Liver (tissue), 9 donors: ENCODE data around the gene SLC26A1. TPM values are rescaled to one million over a fixed set of nuclear protein-coding genes. Genes with fewer than 3 reads are reported as not detected.

Source experiments
- DNase-seq: peaks from one replicate; pipeline ENCODE4 v3.0.0-alpha.2; 2017; ENCODE audit warnings: low spot score
- H3K27ac ChIP-seq, 2 donors: one replicate each; pipeline ENCODE4 v1.7.0; 2013; ENCODE audit warnings: inconsistent platforms in 2 of 2, low read length in 2 of 2, control low read depth in 1 of 2, low read depth in 1 of 2, mild to moderate bottlenecking in 1 of 2
- H3K27me3 ChIP-seq, 4 donors: one replicate each; pipeline versions ENCODE4 v1.6.1 to v1.7.0; 2013; ENCODE audit warnings: low read length in 3 of 4, inconsistent platforms in 1 of 4, mild to moderate bottlenecking in 1 of 4, moderate library complexity in 1 of 4; ENCODE audit not compliant: control insufficient read depth in 4 of 4, insufficient read depth in 4 of 4
- H3K36me3 ChIP-seq, 4 donors: one replicate each; pipeline versions ENCODE4 v1.6.1 to v1.7.0; 2013; ENCODE audit warnings: low read length in 3 of 4, mild to moderate bottlenecking in 3 of 4, low read depth in 1 of 4, moderate library complexity in 1 of 4; ENCODE audit not compliant: control insufficient read depth in 4 of 4, insufficient read depth in 3 of 4
- H3K4me1 ChIP-seq, 4 donors: one replicate each; pipeline versions ENCODE4 v1.6.1 to v1.7.0; 2013; ENCODE audit warnings: low read length in 3 of 4, mild to moderate bottlenecking in 3 of 4, moderate library complexity in 1 of 4; ENCODE audit not compliant: control insufficient read depth in 4 of 4, insufficient read depth in 4 of 4
- H3K4me3 ChIP-seq, 3 donors: one replicate each; pipeline versions ENCODE4 v1.6.1 to v1.7.0; 2013; ENCODE audit warnings: low read length in 3 of 3, control low read depth in 1 of 3, low read depth in 1 of 3, mild to moderate bottlenecking in 1 of 3
- H3K9ac ChIP-seq, 2 donors: one replicate each; pipeline ENCODE4 v1.7.0; 2013; ENCODE audit warnings: low read length in 2 of 2, mild to moderate bottlenecking in 2 of 2, moderate library complexity in 2 of 2, control low read depth in 1 of 2, low read depth in 1 of 2
- H3K9me3 ChIP-seq, 4 donors: one replicate each; pipeline versions ENCODE4 v1.6.1 to v1.7.0; 2013; ENCODE audit warnings: low read length in 3 of 4; ENCODE audit not compliant: control insufficient read depth in 4 of 4
- CTCF ChIP-seq: fragments of 150-350 bp; IDR thresholded peaks from 2 replicates; pipeline ENCODE4 v1.5.1; 2017; ENCODE audit warnings: improper control_type of control experiment, low read depth, low read length; ENCODE audit not compliant: missing input control
- EGR1 ChIP-seq, 2 donors: IDR thresholded peaks; 2 replicates each; pipeline ENCODE4 v1.6.1; 2016 to 2018; ENCODE audit warnings: antibody characterized with exemption in 2 of 2, low read depth in 2 of 2
- FOXA1 ChIP-seq: IDR thresholded peaks from 2 replicates; pipeline ENCODE4 v1.6.1; 2016; ENCODE audit warnings: antibody characterized with exemption
- FOXA2 ChIP-seq: IDR thresholded peaks from 2 replicates; pipeline ENCODE4 v1.6.1; 2016; ENCODE audit warnings: antibody characterized with exemption
- GABPA ChIP-seq, 2 donors: IDR thresholded peaks in 1 of 2; conservative IDR thresholded peaks in 1 of 2; 2 replicates each; pipeline ENCODE4 v1.6.1; 2016; ENCODE audit warnings: antibody characterized with exemption in 2 of 2, mild to moderate bottlenecking in 1 of 2, moderate library complexity in 1 of 2
- HNF4A ChIP-seq, 2 donors: conservative IDR thresholded peaks; 2 replicates each; pipeline ENCODE4 v1.6.1; 2016; ENCODE audit warnings: antibody characterized with exemption in 2 of 2, mild to moderate bottlenecking in 2 of 2
- HNF4G ChIP-seq: IDR thresholded peaks from 2 replicates; pipeline ENCODE4 v1.6.1; 2016; ENCODE audit warnings: antibody characterized with exemption
- JUND ChIP-seq, 2 donors: IDR thresholded peaks; 2 replicates each; pipeline ENCODE4 v1.6.1; 2016; ENCODE audit warnings: antibody characterized with exemption in 2 of 2
- NR2F2 ChIP-seq: IDR thresholded peaks from 2 replicates; pipeline ENCODE4 v1.6.1; 2016; ENCODE audit warnings: antibody characterized with exemption
- RAD21 ChIP-seq, 2 donors: IDR thresholded peaks; 2 replicates each; pipeline ENCODE4 v1.6.1; 2016; ENCODE audit warnings: antibody characterized with exemption in 2 of 2, mild to moderate bottlenecking in 2 of 2
- REST ChIP-seq: IDR thresholded peaks from 2 replicates; pipeline ENCODE4 v1.6.1; 2016; ENCODE audit warnings: antibody characterized with exemption, mild to moderate bottlenecking
- RXRA ChIP-seq, 2 donors: IDR thresholded peaks; 2 replicates each; pipeline ENCODE4 v1.6.1; 2017 to 2018; ENCODE audit warnings: antibody characterized with exemption in 2 of 2, mild to moderate bottlenecking in 1 of 2
- SP1 ChIP-seq: IDR thresholded peaks from 2 replicates; pipeline ENCODE4 v1.6.1; 2018; ENCODE audit warnings: antibody characterized with exemption, mild to moderate bottlenecking
- TAF1 ChIP-seq: conservative IDR thresholded peaks from 2 replicates; pipeline ENCODE4 v1.6.1; 2016; ENCODE audit warnings: antibody characterized with exemption, mild to moderate bottlenecking
- YY1 ChIP-seq: IDR thresholded peaks from 2 replicates; pipeline ENCODE4 v1.6.1; 2016; ENCODE audit warnings: antibody characterized with exemption, mild to moderate bottlenecking
- WGBS: extraction: QIAGEN DNeasy Blood & Tissue Kit; methylation state at CpG from one replicate; pipeline ENCODE4 v1.1.7; 2013; 5-methylcytosine and 5-hydroxymethylcytosine counted together
- polyA plus RNA-seq, 2 donors: library from polyadenylated mRNA; stranded (reverse) in 1 of 2; unstranded in 1 of 2; fragments of 200-250 nt in 1 of 2; fragments of >200 nt in 1 of 2; fragmentation: Nextera tagmentation in 1 of 2; extraction: Ambion mirVana in 1 of 2; gene quantifications; one replicate each; pipeline versions ENCODE4 v1.2.1 to v1.2.3, GENCODE V29; 2013 to 2015
- total RNA-seq, 2 donors: library from RNA; depleted of rRNA; stranded (reverse); fragments of >200 nt; gene quantifications; one replicate each; pipeline ENCODE4 v1.2.3, GENCODE V29; 2014
- TF ChIP-seq, protein P1 (sequence below): IDR thresholded peaks from 2 replicates; pipeline ENCODE4 v1.6.1; 2016; ENCODE audit warnings: antibody characterized with exemption
- TF ChIP-seq, protein P2 (sequence below): IDR thresholded peaks from 2 replicates; pipeline ENCODE4 v1.6.1; 2016; ENCODE audit warnings: antibody characterized with exemption
- donor health status: healthy.
- donor health status: healthy.
- donor health status: healthy.
- donor health status: healthy.
- donor health status: healthy.

Gene SLC26A1
- total and polyA plus RNA-seq, 4 donors = 5.1 to 41.0 (median 26.3) TPM

- Histone ChIP-seq H3K27ac (no peak overlapping the region), H3K4me1 (peaks cover 3 to 27% (median 19%) of the 10 kb centered on the region in 4 donors), H3K4me3 (peak overlapping the region in 1 of 3 donors; percentile 44), H3K27me3 (no peaks in the 10 kb centered on the region), H3K9me3 (no peaks in the 10 kb centered on the region), H3K9ac (no peak overlapping the region), H3K36me3 (no peaks in the 10 kb centered on the region)
- DNase-seq = no peak
- WGBS = 5% methylated on average over 68 of the region's 68 CpGs
- TF ChIP-seq GABPA (IDR thresholded peaks at IDR 0.05 in 1 of 2, conservative IDR thresholded peaks at IDR 0.05 in 1 of 2) (no peak), FOXA2 (no peak), JUND (IDR thresholded peaks at IDR 0.05) (no peak), TAF1 (no peak), REST (no peak), YY1 (no peak), CTCF (no peak), EGR1 (IDR thresholded peaks at IDR 0.05; ENCODE audit: low read depth in 2 of 2) (no peak), FOXA1 (no peak), NR2F2 (no peak), HNF4G (no peak), RXRA (IDR thresholded peaks at IDR 0.05) (no peak), HNF4A (conservative IDR thresholded peaks at IDR 0.05) (no peak), RAD21 (IDR thresholded peaks at IDR 0.05) (no peak)
- TF ChIP-seq, protein P1, sequence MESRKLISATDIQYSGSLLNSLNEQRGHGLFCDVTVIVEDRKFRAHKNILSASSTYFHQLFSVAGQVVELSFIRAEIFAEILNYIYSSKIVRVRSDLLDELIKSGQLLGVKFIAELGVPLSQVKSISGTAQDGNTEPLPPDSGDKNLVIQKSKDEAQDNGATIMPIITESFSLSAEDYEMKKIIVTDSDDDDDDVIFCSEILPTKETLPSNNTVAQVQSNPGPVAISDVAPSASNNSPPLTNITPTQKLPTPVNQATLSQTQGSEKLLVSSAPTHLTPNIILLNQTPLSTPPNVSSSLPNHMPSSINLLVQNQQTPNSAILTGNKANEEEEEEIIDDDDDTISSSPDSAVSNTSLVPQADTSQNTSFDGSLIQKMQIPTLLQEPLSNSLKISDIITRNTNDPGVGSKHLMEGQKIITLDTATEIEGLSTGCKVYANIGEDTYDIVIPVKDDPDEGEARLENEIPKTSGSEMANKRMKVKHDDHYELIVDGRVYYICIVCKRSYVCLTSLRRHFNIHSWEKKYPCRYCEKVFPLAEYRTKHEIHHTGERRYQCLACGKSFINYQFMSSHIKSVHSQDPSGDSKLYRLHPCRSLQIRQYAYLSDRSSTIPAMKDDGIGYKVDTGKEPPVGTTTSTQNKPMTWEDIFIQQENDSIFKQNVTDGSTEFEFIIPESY = no peak
Measured at GRCh38 chr4:997375-998071, 4.3 kb upstream of the SLC26A1 start.

DNA sequence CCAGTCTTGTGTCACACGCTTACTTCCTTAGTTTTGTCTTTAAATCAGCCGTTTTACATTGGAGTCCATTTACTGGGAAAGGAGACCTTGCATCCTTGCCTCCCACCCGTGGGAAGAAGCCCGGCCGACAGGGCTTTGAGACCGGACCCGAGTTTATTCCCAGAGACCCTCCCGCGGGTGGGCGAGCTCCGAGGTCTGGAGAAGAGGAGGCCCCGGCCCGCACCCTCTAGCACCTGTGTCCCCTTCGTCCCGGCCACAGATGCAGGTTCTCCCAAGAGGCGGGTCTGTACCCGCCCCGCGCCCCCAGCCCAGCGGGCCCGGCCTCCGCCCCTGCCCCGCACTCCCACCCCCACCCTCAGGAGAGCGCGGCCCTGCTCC, 3.8 kb upstream of the SLC26A1 start:
- no peak for DNase-seq
- peaks cover 3 to 26% (median 17%) of the 10 kb centered on the region in 4 donors for H3K4me1 ChIP-seq
- H3K9ac ChIP-seq = no peak overlapping the region
- no peak overlapping the region for H3K27ac ChIP-seq
- peak overlapping the region in 1 of 3 donors; percentile 44 for H3K4me3 ChIP-seq
- no peaks in the 10 kb centered on the region for H3K9me3 ChIP-seq
- no peak for TF ChIP-seq HNF4G
- TF ChIP-seq YY1 = no peak
- TF ChIP-seq TAF1 = no peak
- no peak for TF ChIP-seq RAD21 (IDR thresholded peaks at IDR 0.05)
- TF ChIP-seq RXRA (IDR thresholded peaks at IDR 0.05) = no peak
- no peak for TF ChIP-seq SP1
- no peak for TF ChIP-seq FOXA2
- TF ChIP-seq, protein P2, sequence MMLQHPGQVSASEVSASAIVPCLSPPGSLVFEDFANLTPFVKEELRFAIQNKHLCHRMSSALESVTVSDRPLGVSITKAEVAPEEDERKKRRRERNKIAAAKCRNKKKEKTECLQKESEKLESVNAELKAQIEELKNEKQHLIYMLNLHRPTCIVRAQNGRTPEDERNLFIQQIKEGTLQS = no peak
- TF ChIP-seq, protein P1 = no peak
- no peak for TF ChIP-seq JUND (IDR thresholded peaks at IDR 0.05)
- TF ChIP-seq FOXA1 = no peak
- no peak for TF ChIP-seq HNF4A (conservative IDR thresholded peaks at IDR 0.05)
- TF ChIP-seq NR2F2 = no peak
- no peak for TF ChIP-seq GABPA (IDR thresholded peaks at IDR 0.05 in 1 of 2, conservative IDR thresholded peaks at IDR 0.05 in 1 of 2)
- TF ChIP-seq EGR1 (IDR thresholded peaks at IDR 0.05; ENCODE audit: low read depth in 2 of 2) = no peak
- no peak for TF ChIP-seq CTCF
- no peaks in the 10 kb centered on the region for H3K27me3 ChIP-seq
- 22% methylated on average over 25 of the region's 25 CpGs for WGBS
- H3K36me3 ChIP-seq = no peaks in the 10 kb centered on the region
